ENCODE results near the gene RAB15. TPM values are rescaled to one million over a fixed set of nuclear protein-coding genes. Genes with fewer than 3 reads are reported as not detected.

Gene RAB15
- total and polyA plus RNA-seq, 8 donors = 1.2 to 20.3 (median 11.5) TPM

- Histone ChIP-seq H3K9me3 (no peaks in the 10 kb centered on the region), H3K4me1 (peaks cover 0 to 63% (median 41%) of the 10 kb centered on the region in 4 donors), H3K27ac (peak overlapping the region; percentile 48 to 64 (median 56)), H3K36me3 (peaks cover 16 to 49% (median 44%) of the 10 kb centered on the region in 4 donors), H3K4me3 (no peak overlapping the region), H3K27me3 (no peaks in the 10 kb centered on the region)
- intact Hi-C loops (cut with DNase I; ENCODE audit: low total_unique reads) = no loop called here
- no peak for TF ChIP-seq POLR2A (IDR thresholded peaks at IDR 0.05)
- TF ChIP-seq EP300 (IDR thresholded peaks at IDR 0.05) = no peak
- TF ChIP-seq POLR2AphosphoS5 (IDR thresholded peaks at IDR 0.05) = no peak
- TF ChIP-seq, protein P1, sequence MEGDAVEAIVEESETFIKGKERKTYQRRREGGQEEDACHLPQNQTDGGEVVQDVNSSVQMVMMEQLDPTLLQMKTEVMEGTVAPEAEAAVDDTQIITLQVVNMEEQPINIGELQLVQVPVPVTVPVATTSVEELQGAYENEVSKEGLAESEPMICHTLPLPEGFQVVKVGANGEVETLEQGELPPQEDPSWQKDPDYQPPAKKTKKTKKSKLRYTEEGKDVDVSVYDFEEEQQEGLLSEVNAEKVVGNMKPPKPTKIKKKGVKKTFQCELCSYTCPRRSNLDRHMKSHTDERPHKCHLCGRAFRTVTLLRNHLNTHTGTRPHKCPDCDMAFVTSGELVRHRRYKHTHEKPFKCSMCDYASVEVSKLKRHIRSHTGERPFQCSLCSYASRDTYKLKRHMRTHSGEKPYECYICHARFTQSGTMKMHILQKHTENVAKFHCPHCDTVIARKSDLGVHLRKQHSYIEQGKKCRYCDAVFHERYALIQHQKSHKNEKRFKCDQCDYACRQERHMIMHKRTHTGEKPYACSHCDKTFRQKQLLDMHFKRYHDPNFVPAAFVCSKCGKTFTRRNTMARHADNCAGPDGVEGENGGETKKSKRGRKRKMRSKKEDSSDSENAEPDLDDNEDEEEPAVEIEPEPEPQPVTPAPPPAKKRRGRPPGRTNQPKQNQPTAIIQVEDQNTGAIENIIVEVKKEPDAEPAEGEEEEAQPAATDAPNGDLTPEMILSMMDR (IDR thresholded peaks at IDR 0.05) = peak in 3 of 7 experiments; percentile 7 to 32 (median 22)
- no peak for DNase-seq
- WGBS, 5 donors = 81 to 97% (median 93%) methylated on average over 1 of the region's 1 CpG
Observed at GRCh38 chr14:64937821-64938193, 34.3 kb downstream of the RAB15 start.

DNA sequence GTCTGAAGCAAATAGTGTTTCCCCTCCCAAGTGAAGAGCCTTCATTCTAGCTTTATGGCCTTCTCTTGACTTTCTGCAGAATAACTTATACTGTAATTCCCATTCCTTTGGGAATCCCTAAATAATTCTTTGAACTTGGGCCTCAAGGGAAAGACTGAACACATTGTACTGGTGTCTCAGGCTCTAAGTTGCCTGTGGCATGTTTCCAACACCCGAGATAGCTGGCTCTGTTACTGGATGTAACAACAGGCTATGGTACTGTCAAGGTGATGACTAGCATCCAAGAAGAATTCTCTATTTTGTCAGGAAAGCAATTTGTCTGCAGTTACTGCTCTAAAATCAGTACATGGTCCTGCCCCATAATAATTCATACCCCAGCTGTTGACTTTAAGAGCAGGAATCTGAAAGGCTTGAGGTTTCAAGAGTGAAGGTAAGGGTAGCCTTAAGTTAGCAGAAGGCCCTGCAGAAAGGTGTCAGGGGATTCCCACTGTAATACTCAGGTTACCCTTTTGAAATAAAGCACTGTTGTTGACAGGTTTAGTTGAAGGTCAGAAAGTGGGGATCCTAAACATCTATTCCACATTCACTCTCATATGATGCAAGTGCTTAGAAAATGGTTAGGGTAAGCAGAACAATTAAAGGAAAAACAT is 34.8 kb downstream of the RAB15 start:
- TF ChIP-seq, protein P1 (IDR thresholded peaks at IDR 0.05) = no peak
- TF ChIP-seq POLR2AphosphoS5 (IDR thresholded peaks at IDR 0.05) (no peak), EP300 (IDR thresholded peaks at IDR 0.05) (no peak), POLR2A (IDR thresholded peaks at IDR 0.05) (no peak)
- Histone ChIP-seq H3K4me3 (no peak overlapping the region), H3K9me3 (no peaks in the 10 kb centered on the region), H3K27me3 (no peaks in the 10 kb centered on the region), H3K27ac (peak overlapping the region in 3 of 5 donors; percentile 38 to 56 (median 55)), H3K4me1 (peaks cover 0 to 62% (median 38%) of the 10 kb centered on the region in 4 donors), H3K36me3 (peaks cover 16 to 54% (median 49%) of the 10 kb centered on the region in 4 donors)
- no peak for DNase-seq
- intact Hi-C loops (cut with DNase I; ENCODE audit: low total_unique reads) = no loop called here
- WGBS, 5 donors = 17 to 43% (median 27%) methylated on average over 1 of the region's 1 CpG

DNA sequence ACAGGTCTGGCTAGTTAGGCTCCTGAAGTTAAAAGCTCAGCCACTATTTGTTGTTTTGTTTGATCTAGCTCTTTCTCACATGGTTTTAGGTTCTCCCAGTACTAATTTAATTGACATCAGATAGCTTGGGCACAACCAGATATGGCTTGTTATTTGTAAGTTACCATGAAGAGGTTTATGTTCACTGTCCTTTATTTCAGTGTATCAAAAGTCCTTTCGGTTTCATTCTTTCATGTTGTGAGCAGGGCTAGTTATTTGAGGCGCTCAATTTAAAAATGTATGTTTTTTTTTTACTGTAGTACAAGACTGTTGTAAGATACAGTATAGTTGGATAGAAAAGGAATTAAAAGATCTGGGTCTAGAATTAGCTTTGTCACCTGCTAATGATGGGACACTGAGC is 36.6 kb downstream of the RAB15 start:
- H3K4me1 ChIP-seq = peaks cover 0 to 59% (median 38%) of the 10 kb centered on the region in 4 donors
- intact Hi-C loops (cut with DNase I; ENCODE audit: low total_unique reads) = no loop called here
- no peak for DNase-seq
- WGBS, 5 donors = 67 to 75% (median 73%) methylated on average over 2 of the region's 2 CpGs
- H3K27ac ChIP-seq = peak overlapping the region in 2 of 5 donors; percentile 36 to 56
- no peak for TF ChIP-seq POLR2AphosphoS5 (IDR thresholded peaks at IDR 0.05)
- TF ChIP-seq, protein P1 (IDR thresholded peaks at IDR 0.05) = no peak
- no peak for TF ChIP-seq EP300 (IDR thresholded peaks at IDR 0.05)
- TF ChIP-seq POLR2A (IDR thresholded peaks at IDR 0.05) = no peak
- H3K36me3 ChIP-seq = peaks cover 11 to 65% (median 62%) of the 10 kb centered on the region in 4 donors
- no peak overlapping the region for H3K4me3 ChIP-seq
- no peaks in the 10 kb centered on the region for H3K27me3 ChIP-seq
- H3K9me3 ChIP-seq = no peaks in the 10 kb centered on the region

DNA sequence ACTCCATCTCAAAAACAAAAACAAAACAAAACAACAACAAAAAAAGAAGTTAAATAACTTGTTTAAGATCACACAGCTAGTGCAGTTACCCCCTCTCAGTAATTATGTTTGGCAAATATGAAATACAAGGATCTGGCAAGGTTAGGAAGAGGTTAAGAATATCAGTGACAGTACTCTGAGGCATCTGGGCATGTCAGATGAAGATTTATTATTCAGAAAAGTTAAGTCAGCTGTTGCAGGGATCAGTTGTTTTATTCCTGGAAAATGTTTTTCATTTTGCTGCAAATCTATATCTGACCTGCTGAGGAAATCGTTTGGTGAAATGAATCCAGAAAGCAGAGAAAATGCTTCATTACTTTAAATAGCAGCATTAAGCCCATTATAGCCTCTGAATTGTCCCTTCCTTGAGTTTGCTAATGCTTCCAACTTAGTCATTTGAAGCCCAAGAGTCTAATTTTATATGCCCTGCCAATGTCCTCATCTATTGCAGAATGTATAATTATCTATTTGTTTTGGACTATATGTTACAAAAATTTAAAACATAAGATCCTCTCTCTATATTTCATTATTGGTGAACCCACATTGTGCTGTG is 37.7 kb downstream of the RAB15 start:
- 53 to 70% (median 61%) methylated on average over 1 of the region's 1 CpG for WGBS, 5 donors
- no peaks in the 10 kb centered on the region for H3K27me3 ChIP-seq
- H3K4me1 ChIP-seq = peaks cover 0 to 60% (median 33%) of the 10 kb centered on the region in 4 donors
- no peak overlapping the region for H3K4me3 ChIP-seq
- intact Hi-C loops (cut with DNase I; ENCODE audit: low total_unique reads) = no loop called here
- H3K27ac ChIP-seq = no peak overlapping the region
- DNase-seq = no peak
- H3K9me3 ChIP-seq = no peaks in the 10 kb centered on the region
- H3K36me3 ChIP-seq = peaks cover 6 to 64% (median 58%) of the 10 kb centered on the region in 4 donors
- TF ChIP-seq, protein P1 (IDR thresholded peaks at IDR 0.05) = no peak
- TF ChIP-seq POLR2AphosphoS5 (IDR thresholded peaks at IDR 0.05) (no peak), POLR2A (IDR thresholded peaks at IDR 0.05) (no peak), EP300 (IDR thresholded peaks at IDR 0.05) (no peak)

Measured in stomach (tissue), 9 donors.